PC-9 (cell line): Measurements from ENCODE around the gene NOG. TPM values are rescaled to one million over a fixed set of nuclear protein-coding genes. Genes with fewer than 3 reads are reported as not detected.

Experiments used
- BruUV-seq: library from RNA; stranded (reverse); fragments of 400-500 nt; replicated peaks from 2 replicates; lab custom pipeline; 2021; lab: Mats Ljungman, UMichigan
- CTCF ChIA-PET: fragments of 300-600 bp; sonication (Branson Sonifier 250); formaldehyde crosslinking; loops from one replicate; lab custom pipeline; 2022; ENCODE audit warnings: antibody characterized with exemption; lab: Charles Lee
- POLR2A ChIA-PET: fragments of 300-600 bp; sonication (Branson Sonifier 250); formaldehyde crosslinking; loops from one replicate; lab custom pipeline; 2022; ENCODE audit warnings: antibody characterized with exemption; ENCODE audit not compliant: unreplicated experiment; lab: Charles Lee
- DNase-seq, 2 experiments: peaks; one replicate each; pipeline versions ENCODE4 v3.0.0 to v3.0.0-alpha.2; 2015 to 2022; ENCODE audit warnings: mixed read lengths in 1 of 2
- H2AFZ ChIP-seq: fragments of 200-600 bp; sonication (generic); 2 replicates; pipeline ENCODE4 v1.8.1; 2017; ENCODE audit warnings: antibody characterized with exemption
- H3F3A ChIP-seq: fragments of 200-600 bp; sonication (generic); 2 replicates; pipeline ENCODE4 v1.8.1; 2017; ENCODE audit warnings: antibody characterized with exemption, mild to moderate bottlenecking, low read depth; ENCODE audit not compliant: insufficient read depth
- H3K27ac ChIP-seq: fragments of 200-600 bp; sonication (generic); 2 replicates; pipeline ENCODE4 v1.6.1; 2016; ENCODE audit warnings: mixed run types
- H3K27me3 ChIP-seq: fragments of 200-600 bp; sonication (generic); 2 replicates; pipeline ENCODE4 v1.6.1; 2016; ENCODE audit warnings: low read depth, mixed run types; ENCODE audit not compliant: insufficient read depth
- H3K36me3 ChIP-seq: fragments of 200-600 bp; sonication (generic); 2 replicates; pipeline ENCODE4 v1.6.1; 2016; ENCODE audit warnings: low read depth, mixed run types
- H3K4me1 ChIP-seq: fragments of 200-600 bp; sonication (generic); replicated peaks from 2 replicates; pipeline ENCODE4 v1.6.1; 2016; ENCODE audit warnings: mixed run types; ENCODE audit not compliant: insufficient read depth
- H3K4me2 ChIP-seq: fragments of 200-600 bp; sonication (generic); 2 replicates; pipeline ENCODE4 v1.6.1; 2017; ENCODE audit warnings: mixed run types
- H3K4me3 ChIP-seq: fragments of 200-600 bp; sonication (generic); 2 replicates; pipeline ENCODE4 v1.6.1; 2016; ENCODE audit warnings: mixed run types
- H3K79me2 ChIP-seq: fragments of 200-600 bp; sonication (generic); 2 replicates; pipeline ENCODE4 v1.6.1; 2017; ENCODE audit warnings: low read depth, mixed run types
- H3K9me2 ChIP-seq: fragments of 200-600 bp; sonication (generic); 2 replicates; pipeline ENCODE4 v1.8.1; 2017; ENCODE audit warnings: mild to moderate bottlenecking; ENCODE audit not compliant: insufficient read depth
- H3K9me3 ChIP-seq: fragments of 200-600 bp; sonication (generic); 2 replicates; pipeline ENCODE4 v1.8.1; 2016; ENCODE audit warnings: low read depth; ENCODE audit not compliant: insufficient read depth
- H4K20me1 ChIP-seq: fragments of 200-600 bp; sonication (generic); 2 replicates; pipeline ENCODE4 v1.8.1; 2017; ENCODE audit not compliant: insufficient read depth
- CTCF ChIP-seq: fragments of 200-600 bp; sonication (generic); conservative IDR thresholded peaks from 2 replicates; pipeline ENCODE4 v1.6.1; 2017; ENCODE audit warnings: mixed run types, antibody characterized with exemption, mild to moderate bottlenecking, moderate library complexity
- EZH2 ChIP-seq: fragments of 200-600 bp; sonication (generic); IDR thresholded peaks from 2 replicates; pipeline ENCODE4 v1.8.0; 2017; ENCODE audit warnings: antibody characterized with exemption, low read depth
- intact Hi-C: fragments of 100-400 bp; cut with micrococcal nuclease; formaldehyde crosslinking; loops from one replicate; pipeline ENCODE4 v1.10.0; 2022; ENCODE audit not compliant: unreplicated experiment
- total RNA-seq: library from RNA; stranded (reverse); gene quantifications from 2 replicates; pipeline ENCODE4 v1.2.3, GENCODE V29; 2021

Gene NOG
- total RNA-seq, 1 experiment from 2014 or later, result 4.8 TPM

GRCh38 chr17:56558088-56558487 is 35.4 kb upstream of the NOG start:
- Histone ChIP-seq H3K36me3 (no peaks in the 10 kb centered on the region), H3K4me2 (no peak overlapping the region), H3K27me3 (peaks cover 3% of the 10 kb centered on the region), H3K9me3 (no peaks in the 10 kb centered on the region), H4K20me1 (no peaks in the 10 kb centered on the region), H3K9me2 (no peaks in the 10 kb centered on the region), H3K4me3 (no peak overlapping the region), H3K79me2 (no peaks in the 10 kb centered on the region), H3K27ac (no peak overlapping the region), H3F3A (no peaks in the 10 kb centered on the region), H2AFZ (no peak overlapping the region), H3K4me1 (no peaks in the 10 kb centered on the region)
- CTCF ChIA-PET, result no interaction called here
- intact Hi-C loops, result no loop called here
- no peak for TF ChIP-seq CTCF
- TF ChIP-seq EZH2, result no peak
- DNase-seq, result no peak
- POLR2A ChIA-PET, result no interaction called here
- no TSS peak for BruUV-seq

DNA sequence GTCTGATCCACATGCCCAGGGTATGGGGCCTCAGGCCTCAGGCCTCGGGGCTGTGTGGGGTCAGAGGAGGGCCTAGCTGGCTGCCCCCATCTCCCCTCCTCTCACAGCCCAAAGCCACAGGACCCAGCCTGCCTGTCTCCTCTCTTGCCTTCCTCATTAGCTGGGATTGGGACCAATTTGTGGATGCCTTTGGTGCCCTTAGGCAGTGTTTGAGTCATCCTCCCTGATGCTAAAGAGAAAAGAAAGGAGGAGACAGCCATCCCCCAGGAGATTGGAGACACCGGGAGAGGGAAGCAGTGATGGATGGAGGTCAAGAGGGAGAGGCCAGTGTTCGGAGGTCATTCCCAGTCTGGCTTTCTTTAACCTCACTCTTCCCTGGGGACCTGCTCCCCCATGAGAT is 23.3 kb upstream of the NOG start:
- no peak for DNase-seq
- CTCF ChIA-PET, result no interaction called here
- TF ChIP-seq EZH2 (no peak), CTCF (no peak)

DNA sequence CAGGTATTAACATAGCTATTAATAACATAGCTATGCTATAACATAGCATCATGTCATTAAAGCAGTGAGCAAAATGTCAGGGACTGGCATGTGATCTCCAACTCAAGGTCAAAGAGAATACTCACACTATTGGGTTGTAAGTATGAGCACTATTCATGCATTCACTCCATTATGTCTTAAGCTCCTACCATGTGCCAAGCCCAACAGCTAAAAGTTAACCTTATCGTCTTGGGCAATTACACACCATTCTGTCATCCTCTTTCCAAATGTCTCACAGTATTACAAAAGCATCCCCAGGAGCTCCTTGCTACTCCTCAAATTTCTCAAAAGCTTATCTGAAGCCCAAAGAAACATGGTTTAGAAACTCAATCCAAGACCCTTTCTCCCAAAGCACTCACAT is 22.0 kb upstream of the NOG start:
- no peaks in the 10 kb centered on the region for H3K36me3 ChIP-seq
- no peaks in the 10 kb centered on the region for H4K20me1 ChIP-seq
- DNase-seq, result no peak
- no peaks in the 10 kb centered on the region for H3K4me1 ChIP-seq
- H3K9me3 ChIP-seq, result no peaks in the 10 kb centered on the region
- no peaks in the 10 kb centered on the region for H3F3A ChIP-seq
- POLR2A ChIA-PET, result no interaction called here
- H3K27me3 ChIP-seq, result peaks cover 8% of the 10 kb centered on the region; the same call in 1 of the 2 replicates
- H3K27ac ChIP-seq, result no peak overlapping the region
- BruUV-seq, result no TSS peak
- intact Hi-C loops, result no loop called here
- no peak overlapping the region for H2AFZ ChIP-seq
- H3K4me3 ChIP-seq, result no peak overlapping the region
- no peak overlapping the region for H3K4me2 ChIP-seq
- TF ChIP-seq CTCF, result no peak
- TF ChIP-seq EZH2, result no peak
- CTCF ChIA-PET, result interaction anchor here (0.6 kb wide), 1 partner anchor 208 kb away, joined by 4 read pairs; no protein-coding TSS in a partner anchor
- H3K79me2 ChIP-seq, result no peaks in the 10 kb centered on the region
- H3K9me2 ChIP-seq, result no peaks in the 10 kb centered on the region

More for the DNA sequence above, 23.3 kb upstream of the NOG start:
- H3F3A ChIP-seq, result no peaks in the 10 kb centered on the region
- POLR2A ChIA-PET, result no interaction called here
- H4K20me1 ChIP-seq, result no peaks in the 10 kb centered on the region
- H2AFZ ChIP-seq, result no peak overlapping the region
- H3K4me2 ChIP-seq, result no peak overlapping the region
- H3K4me1 ChIP-seq, result no peaks in the 10 kb centered on the region
- H3K27ac ChIP-seq, result no peak overlapping the region
- no peaks in the 10 kb centered on the region for H3K36me3 ChIP-seq
- H3K9me2 ChIP-seq, result no peaks in the 10 kb centered on the region
- H3K9me3 ChIP-seq, result no peaks in the 10 kb centered on the region
- H3K4me3 ChIP-seq, result no peak overlapping the region
- H3K27me3 ChIP-seq, result peaks cover 8% of the 10 kb centered on the region; the same call in 1 of the 2 replicates
- no peaks in the 10 kb centered on the region for H3K79me2 ChIP-seq
- no TSS peak for BruUV-seq
- intact Hi-C loops, result no loop called here
